Measurements from ENCODE around the gene SHROOM4.

SHROOM4 gene

DNA sequence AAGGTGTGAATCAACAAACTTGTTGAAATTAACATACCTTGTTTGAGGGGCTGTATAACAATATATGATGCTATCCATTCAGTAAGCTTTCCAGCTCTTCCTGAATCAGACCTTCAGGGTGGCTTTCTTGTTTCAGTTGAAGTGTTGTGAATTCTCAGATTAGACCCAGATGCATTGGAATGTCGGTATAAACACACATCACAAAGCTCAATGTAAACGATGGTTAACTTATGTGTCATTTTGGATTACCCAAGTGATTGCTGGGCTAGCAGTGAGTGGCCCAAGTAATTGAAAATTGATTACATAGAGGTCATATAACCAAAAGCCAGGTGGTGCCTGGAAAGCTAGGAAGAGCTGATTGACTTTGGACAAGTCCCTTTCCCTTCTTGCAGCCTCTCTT, 115.0 kb downstream of the SHROOM4 start:
- no peaks in the 10 kb centered on the region; the same call in 1 of the 2 replicates for H3K27me3 ChIP-seq (replicated peaks; ENCODE audit: control insufficient read depth, insufficient read depth, low read length)
- H3K36me3 ChIP-seq (ENCODE audit: control insufficient read depth, insufficient read depth, low read length): no peaks in the 10 kb centered on the region
- DNase-seq (ENCODE audit: extremely low read depth, insufficient read length): no peak
- TF ChIP-seq, protein P1, sequence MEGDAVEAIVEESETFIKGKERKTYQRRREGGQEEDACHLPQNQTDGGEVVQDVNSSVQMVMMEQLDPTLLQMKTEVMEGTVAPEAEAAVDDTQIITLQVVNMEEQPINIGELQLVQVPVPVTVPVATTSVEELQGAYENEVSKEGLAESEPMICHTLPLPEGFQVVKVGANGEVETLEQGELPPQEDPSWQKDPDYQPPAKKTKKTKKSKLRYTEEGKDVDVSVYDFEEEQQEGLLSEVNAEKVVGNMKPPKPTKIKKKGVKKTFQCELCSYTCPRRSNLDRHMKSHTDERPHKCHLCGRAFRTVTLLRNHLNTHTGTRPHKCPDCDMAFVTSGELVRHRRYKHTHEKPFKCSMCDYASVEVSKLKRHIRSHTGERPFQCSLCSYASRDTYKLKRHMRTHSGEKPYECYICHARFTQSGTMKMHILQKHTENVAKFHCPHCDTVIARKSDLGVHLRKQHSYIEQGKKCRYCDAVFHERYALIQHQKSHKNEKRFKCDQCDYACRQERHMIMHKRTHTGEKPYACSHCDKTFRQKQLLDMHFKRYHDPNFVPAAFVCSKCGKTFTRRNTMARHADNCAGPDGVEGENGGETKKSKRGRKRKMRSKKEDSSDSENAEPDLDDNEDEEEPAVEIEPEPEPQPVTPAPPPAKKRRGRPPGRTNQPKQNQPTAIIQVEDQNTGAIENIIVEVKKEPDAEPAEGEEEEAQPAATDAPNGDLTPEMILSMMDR (IDR thresholded peaks at IDR 0.05; ENCODE audit: insufficient read depth, low read length, poor library complexity, severe bottlenecking): no peak
- H3K4me3 ChIP-seq (replicated peaks; ENCODE audit: low read depth, low read length): no peak overlapping the region

DNA sequence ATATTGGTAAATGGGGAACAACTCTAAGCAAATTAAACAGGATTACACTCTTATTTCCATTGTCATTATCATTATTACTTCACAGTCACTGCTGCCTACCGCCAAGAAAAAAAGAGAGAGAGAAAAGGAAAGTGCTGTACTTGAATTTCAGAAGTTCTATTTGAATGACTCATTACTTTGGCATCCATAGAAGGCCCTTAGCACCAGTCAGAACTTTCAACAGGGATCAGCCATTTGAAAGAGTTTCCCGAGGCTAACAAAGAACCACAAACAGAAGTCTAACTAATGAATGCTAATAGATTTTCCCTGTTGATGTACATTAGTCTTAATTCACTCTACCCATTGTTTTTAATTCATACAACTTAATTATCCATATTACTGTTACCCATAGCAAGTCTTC, 116.3 kb downstream of the SHROOM4 start:
- DNase-seq (ENCODE audit: extremely low read depth, insufficient read length): no peak
- TF ChIP-seq, protein P1 (IDR thresholded peaks at IDR 0.05; ENCODE audit: insufficient read depth, low read length, poor library complexity, severe bottlenecking): no peak
- no peak overlapping the region for H3K4me3 ChIP-seq (replicated peaks; ENCODE audit: low read depth, low read length)
- H3K36me3 ChIP-seq (ENCODE audit: control insufficient read depth, insufficient read depth, low read length): no peaks in the 10 kb centered on the region
- H3K27me3 ChIP-seq (replicated peaks; ENCODE audit: control insufficient read depth, insufficient read depth, low read length): no peaks in the 10 kb centered on the region; the same call in 1 of the 2 replicates

DNA sequence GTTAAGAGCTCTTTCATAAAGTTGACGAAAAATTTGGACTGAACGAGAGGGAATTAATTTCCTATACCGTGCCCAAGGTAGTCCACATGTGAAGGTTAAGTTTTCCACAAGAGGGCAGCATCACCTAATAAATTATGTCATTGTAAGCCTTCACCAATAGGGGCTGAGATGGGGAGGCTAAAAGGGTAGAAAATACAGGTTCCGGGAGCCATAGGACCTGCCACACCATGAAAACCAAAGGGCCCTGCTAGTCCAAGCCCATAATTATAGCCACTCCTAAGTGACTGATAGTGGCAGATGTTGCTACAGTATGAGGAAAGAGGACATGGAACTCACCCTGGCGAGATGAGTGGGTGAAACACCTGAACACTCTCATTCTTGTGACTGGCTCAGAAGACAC, 122.2 kb downstream of the SHROOM4 start:
- H3K36me3 ChIP-seq (ENCODE audit: control insufficient read depth, insufficient read depth, low read length): no peaks in the 10 kb centered on the region
- H3K27me3 ChIP-seq (replicated peaks; ENCODE audit: control insufficient read depth, insufficient read depth, low read length): no peaks in the 10 kb centered on the region; the same call in 1 of the 2 replicates
- TF ChIP-seq, protein P1 (IDR thresholded peaks at IDR 0.05; ENCODE audit: insufficient read depth, low read length, poor library complexity, severe bottlenecking): peak; percentile 51
- peak; percentile 6 for DNase-seq (ENCODE audit: extremely low read depth, insufficient read length)
- no peak overlapping the region for H3K4me3 ChIP-seq (replicated peaks; ENCODE audit: low read depth, low read length)

DNA sequence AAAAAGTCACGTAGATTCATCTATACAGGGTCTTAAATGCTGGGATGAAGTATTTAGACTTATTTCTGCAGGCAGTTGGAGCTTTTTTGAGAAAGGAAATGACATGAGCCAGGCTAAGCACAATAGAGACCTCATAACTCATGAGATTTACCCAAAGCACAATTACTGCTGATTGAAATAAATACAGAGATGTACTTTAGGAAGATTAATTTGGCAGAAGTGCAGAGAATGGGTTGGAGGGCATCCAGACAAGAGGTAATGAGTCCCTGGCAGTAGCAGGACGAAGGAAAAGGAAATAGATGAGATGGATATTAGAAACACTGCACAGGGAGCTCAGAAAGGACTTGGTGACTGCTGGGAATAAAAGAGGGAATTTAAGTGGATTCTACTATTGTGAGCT, 129.1 kb downstream of the SHROOM4 start:
- DNase-seq (ENCODE audit: extremely low read depth, insufficient read length): no peak
- TF ChIP-seq, protein P1 (IDR thresholded peaks at IDR 0.05; ENCODE audit: insufficient read depth, low read length, poor library complexity, severe bottlenecking): no peak
- no peak overlapping the region for H3K4me3 ChIP-seq (replicated peaks; ENCODE audit: low read depth, low read length)
- H3K36me3 ChIP-seq (ENCODE audit: control insufficient read depth, insufficient read depth, low read length): no peaks in the 10 kb centered on the region
- H3K27me3 ChIP-seq (replicated peaks; ENCODE audit: control insufficient read depth, insufficient read depth, low read length): no peaks in the 10 kb centered on the region

DNA sequence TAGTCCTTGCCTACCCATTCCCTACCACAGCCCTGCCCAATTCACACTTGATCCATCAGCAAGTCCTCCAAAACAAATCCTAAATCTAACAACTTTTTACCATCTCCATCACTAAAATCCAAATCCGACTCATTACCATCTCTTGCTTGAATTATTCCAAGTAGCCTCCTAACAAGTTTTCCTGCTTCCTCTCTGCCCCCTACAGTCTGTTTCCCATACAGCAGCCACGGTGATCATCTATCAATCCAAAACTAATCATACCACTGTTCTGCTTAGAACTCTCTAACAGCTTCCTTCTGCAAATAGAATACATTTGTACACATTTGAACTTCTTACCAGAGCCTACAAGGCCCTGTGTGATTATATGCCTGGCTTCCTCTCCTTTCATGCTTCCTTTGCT, 133.0 kb downstream of the SHROOM4 start:
- no peaks in the 10 kb centered on the region for H3K36me3 ChIP-seq (ENCODE audit: control insufficient read depth, insufficient read depth, low read length)
- DNase-seq (ENCODE audit: extremely low read depth, insufficient read length): no peak
- H3K27me3 ChIP-seq (replicated peaks; ENCODE audit: control insufficient read depth, insufficient read depth, low read length): no peaks in the 10 kb centered on the region
- TF ChIP-seq, protein P1 (IDR thresholded peaks at IDR 0.05; ENCODE audit: insufficient read depth, low read length, poor library complexity, severe bottlenecking): peak; percentile 35
- no peak overlapping the region for H3K4me3 ChIP-seq (replicated peaks; ENCODE audit: low read depth, low read length)

DNA sequence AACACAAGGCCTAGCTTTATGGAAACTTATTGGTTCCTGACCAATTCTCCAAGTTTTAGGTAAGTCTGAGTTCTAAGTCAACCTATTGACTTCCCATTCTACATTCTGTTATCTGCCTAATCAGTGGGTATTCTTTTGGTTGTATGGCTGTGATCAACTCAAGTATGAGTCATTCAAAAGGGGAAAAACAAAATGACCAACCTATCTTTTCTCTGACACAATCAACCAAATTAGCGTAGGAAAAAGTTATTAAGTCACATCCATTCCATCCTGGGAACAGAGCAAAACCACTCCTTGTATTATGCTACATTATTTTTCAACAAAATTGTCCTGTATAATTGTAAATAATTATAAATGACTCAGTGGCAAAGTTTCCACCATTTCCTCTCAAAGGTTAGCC, 136.2 kb downstream of the SHROOM4 start:
- TF ChIP-seq, protein P1 (IDR thresholded peaks at IDR 0.05; ENCODE audit: insufficient read depth, low read length, poor library complexity, severe bottlenecking): no peak
- Histone ChIP-seq H3K27me3 (replicated peaks; ENCODE audit: control insufficient read depth, insufficient read depth, low read length) (no peaks in the 10 kb centered on the region), H3K36me3 (ENCODE audit: control insufficient read depth, insufficient read depth, low read length) (no peaks in the 10 kb centered on the region), H3K4me3 (replicated peaks; ENCODE audit: low read depth, low read length) (no peak overlapping the region)
- DNase-seq (ENCODE audit: extremely low read depth, insufficient read length): no peak

Measured in GM06990 (cell line).